GM20000 (cell line): ENCODE results near the gene LCNL1.

Experiments used
- DNase-seq: peaks from one replicate; pipeline ENCODE4 v3.0.0; 2012; ENCODE audit warnings: low spot score
- CTCF ChIP-seq: IDR thresholded peaks from 2 replicates; pipeline ENCODE4 v1.5.1; 2012; ENCODE audit warnings: mild to moderate bottlenecking, control low read depth; ENCODE audit errors: extremely low read depth, missing control alignments

Gene LCNL1

GRCh38 chr9:137020771-137021567 is 38.2 kb downstream of the LCNL1 start:
- no peak for DNase-seq
- TF ChIP-seq CTCF: no peak

DNA sequence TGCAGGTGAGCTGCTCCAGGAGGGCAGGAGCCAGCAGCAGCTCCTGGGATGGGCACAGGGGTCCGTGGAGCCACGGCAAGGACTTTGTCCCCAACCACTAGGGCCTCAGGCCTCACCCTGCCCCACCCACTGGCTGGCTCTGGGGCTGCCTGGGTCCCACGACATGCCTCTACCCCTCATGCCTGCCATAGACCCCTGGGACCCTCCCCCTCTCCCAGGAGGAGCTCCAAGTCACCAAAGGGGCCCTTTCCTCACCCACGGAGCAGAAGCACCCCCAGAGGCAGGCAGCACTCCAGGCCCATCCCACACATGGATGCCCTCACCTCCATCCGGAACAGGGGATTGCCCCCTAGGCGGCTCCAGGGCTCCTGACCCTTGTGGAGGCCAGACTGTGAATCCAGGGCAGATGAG is 38.8 kb downstream of the LCNL1 start:
- TF ChIP-seq CTCF: no peak
- no peak for DNase-seq

GRCh38 chr9:137021979-137022661 is 39.3 kb downstream of the LCNL1 start:
- no peak for TF ChIP-seq CTCF
- peak; percentile 73 for DNase-seq

GRCh38 chr9:137022662-137023008 is 39.8 kb downstream of the LCNL1 start:
- no peak for DNase-seq
- no peak for TF ChIP-seq CTCF

DNA sequence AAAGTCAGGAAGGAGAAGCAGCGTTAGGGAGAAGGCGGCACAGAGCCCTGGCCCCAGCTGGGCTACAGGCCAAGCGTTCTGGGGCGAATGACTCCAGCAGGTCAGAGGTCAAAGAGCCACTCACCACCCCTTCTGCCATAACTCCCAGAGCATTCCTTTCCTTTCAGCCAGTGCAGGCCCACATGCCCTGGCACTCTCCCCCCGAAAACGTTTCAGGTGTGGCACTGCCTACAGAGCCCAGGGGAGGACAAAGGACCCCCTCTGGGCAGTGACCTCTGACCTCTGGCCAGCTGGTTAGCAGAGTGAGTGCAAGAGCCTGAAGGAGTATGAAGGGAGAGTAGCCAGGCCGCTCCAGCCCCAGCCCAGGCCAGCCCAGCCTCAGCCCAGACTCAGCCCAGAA is 40.4 kb downstream of the LCNL1 start:
- DNase-seq: no peak
- no peak for TF ChIP-seq CTCF

GRCh38 chr9:137023583-137023991 is 40.8 kb downstream of the LCNL1 start:
- TF ChIP-seq CTCF: no peak
- DNase-seq: no peak

- TF ChIP-seq CTCF: no peak
- no peak for DNase-seq
Observed at GRCh38 chr9:137025517-137025966, 42.7 kb downstream of the LCNL1 start.
